GM19455 (cell line): ENCODE results near the gene MEGF8.

Source experiments
- ATAC-seq: cut with Tn5 transposase; IDR thresholded peaks from one replicate; pipeline ENCODE4 v1.9.1; 2021; ENCODE audit not compliant: unreplicated experiment

MEGF8 gene

DNA sequence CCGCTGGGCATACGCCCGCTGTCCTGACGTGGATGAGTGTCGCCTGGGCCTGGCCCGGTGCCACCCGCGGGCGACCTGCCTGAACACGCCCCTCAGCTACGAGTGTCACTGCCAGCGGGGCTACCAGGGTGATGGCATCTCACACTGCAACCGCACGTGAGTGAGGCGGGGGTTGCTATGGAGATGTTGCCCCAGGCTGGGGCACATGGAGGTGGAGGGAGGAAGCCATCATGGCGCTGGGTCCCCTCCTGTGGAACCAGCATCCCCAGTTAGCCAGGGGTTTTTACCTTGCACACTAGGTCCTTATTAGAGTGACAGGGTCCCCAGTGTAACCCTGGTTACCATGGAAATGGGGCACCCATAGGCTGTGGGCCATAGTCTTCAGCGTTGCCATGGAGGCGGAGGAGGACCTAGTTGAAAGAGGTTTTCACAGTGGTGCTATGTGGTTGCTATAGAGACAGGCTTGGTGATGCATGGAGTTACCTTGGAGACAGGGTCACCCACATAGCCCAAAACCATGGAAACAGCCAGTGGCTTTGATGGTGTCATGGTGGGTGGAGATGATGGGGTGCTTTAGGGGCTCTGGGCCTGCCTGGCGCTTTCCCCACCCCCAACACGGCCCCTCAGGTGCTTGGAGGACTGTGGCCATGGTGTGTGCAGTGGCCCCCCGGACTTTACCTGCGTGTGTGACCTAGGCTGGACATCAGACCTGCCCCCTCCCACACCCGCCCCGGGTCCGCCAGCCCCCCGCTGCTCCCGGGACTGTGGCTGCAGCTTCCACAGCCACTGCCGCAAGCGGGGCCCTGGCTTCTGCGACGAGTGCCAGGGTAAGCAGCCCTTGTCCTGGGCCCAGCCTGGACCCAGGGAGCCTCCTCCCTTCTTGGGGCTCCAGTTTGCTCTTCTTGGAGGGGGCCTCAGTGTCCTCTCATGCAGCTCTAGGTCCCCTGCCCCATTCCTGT lies 27.1 kb downstream of the MEGF8 start:
- ATAC-seq: no peak

DNA sequence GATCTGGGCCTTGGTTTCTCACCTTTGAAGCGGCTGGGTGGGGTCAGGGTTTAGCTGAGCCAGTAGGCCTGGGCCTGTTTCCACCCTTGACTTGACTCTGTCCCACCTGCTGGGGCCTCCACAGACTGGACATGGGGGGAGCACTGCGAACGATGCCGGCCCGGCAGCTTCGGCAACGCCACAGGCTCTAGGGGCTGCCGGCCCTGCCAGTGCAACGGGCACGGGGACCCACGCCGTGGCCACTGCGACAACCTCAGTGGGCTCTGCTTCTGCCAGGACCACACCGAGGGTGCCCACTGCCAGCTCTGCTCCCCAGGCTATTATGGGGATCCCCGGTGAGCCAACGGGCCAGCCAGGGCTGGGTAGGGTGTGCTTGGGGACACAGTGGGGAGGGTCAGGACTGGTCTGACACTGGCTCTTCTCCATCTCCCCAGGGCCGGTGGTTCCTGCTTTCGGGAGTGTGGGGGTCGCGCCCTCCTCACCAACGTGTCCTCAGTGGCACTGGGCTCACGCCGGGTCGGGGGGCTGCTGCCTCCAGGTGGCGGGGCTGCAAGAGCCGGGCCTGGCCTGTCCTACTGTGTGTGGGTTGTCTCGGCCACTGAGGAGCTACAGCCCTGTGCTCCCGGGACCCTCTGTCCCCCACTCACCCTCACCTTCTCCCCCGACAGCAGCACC lies 28.0 kb downstream of the MEGF8 start:
- no peak for ATAC-seq

DNA sequence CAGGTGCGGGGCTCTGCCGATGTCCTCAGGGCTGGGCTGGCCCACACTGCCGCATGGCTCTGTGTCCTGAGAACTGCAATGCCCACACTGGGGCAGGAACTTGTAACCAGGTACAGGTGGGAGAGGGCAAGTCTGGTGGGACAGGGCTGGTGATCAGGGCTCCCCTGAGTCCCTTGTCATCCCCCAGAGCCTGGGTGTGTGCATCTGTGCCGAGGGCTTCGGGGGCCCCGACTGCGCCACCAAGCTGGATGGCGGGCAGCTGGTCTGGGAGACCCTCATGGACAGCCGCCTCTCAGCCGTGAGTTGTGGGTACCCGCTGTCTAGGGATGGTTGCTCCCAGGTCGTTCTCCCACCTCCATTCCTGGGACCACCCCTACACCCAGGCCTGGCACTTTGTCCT lies 30.5 kb downstream of the MEGF8 start:
- ATAC-seq: no peak

DNA sequence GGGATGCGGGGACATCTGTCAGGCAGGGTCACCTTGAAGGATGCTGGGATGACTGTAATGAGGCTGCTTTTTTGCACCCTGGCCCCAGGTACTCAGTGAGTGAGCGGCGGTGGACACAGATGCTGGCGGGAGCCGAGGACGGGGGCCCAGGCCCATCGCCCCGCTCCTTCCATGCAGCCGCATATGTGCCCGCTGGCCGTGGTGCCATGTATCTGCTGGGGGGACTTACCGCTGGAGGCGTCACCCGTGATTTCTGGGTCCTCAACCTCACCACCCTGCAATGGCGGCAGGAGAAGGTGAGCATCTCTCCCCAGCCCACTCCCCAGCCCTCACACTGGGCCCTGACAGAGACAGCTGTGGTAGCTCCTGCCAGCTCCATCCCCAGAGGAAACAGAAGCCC lies 31.3 kb downstream of the MEGF8 start:
- ATAC-seq: no peak

DNA sequence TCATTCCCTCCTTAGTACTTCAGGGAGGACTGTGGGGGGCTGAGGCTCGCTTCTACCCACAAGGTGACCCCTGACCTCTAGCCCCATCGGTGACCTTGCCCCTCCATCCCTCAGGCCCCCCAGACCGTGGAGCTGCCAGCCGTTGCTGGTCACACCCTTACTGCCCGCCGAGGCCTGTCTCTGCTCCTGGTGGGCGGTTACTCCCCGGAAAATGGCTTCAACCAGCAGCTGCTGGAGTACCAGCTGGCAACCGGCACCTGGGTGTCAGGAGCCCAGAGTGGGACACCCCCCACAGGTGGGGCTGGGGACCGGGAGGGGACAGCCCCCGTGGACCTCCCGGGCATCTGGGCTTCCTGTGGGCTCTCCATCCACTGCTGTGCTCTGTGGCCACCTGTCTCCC lies 31.9 kb downstream of the MEGF8 start:
- ATAC-seq: no peak

DNA sequence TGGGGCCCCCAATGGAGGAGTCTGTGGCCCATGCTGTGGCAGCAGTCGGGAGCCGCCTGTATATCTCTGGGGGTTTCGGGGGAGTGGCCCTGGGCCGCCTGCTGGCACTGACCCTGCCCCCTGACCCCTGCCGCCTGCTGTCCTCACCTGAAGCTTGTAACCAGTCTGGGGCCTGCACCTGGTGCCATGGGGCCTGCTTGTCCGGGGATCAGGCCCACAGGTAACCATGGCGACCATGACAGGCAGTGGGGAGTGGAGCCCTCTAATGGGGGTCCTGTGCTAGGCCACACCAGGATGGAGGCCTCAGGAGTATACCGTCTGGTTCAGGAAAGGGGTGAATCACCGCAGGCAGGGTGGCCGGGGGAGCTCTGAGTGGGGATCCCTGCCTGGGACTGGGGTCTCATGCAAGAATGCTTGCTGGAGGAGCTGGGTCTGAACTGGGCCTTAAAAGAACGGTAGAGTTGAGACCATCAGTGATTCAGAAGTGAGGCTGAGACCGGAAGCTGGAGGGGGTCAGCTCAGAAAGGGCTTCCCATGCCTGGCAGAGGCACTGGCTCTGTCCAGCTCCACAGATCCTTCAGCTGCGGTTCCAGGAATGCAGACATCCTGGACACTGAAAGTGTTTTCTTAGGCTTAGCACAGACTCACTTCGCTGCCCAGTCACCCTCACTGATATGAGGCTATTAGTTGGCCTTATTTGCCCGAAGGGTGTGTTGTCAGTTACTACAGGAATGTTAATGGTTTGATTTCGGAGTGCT lies 35.5 kb downstream of the MEGF8 start:
- no peak for ATAC-seq

DNA sequence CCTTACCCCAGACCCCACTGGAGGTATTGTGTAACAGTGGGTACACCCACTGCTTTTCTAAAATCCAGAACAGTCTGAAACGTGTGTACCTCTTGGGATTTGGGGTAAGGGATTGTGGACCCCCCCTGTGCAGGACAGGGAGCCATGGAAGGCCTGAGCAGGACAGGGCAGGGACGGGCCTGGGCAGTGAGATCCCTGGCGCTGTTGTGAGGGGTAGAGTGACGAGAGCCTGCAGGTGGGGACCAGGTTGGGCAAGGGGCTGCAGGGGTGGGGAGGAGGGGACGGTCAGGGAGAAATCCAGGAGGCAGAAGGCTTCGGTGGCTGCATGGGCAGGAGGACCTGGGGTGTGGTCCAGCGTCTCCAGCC lies 36.1 kb downstream of the MEGF8 start:
- no peak for ATAC-seq

DNA sequence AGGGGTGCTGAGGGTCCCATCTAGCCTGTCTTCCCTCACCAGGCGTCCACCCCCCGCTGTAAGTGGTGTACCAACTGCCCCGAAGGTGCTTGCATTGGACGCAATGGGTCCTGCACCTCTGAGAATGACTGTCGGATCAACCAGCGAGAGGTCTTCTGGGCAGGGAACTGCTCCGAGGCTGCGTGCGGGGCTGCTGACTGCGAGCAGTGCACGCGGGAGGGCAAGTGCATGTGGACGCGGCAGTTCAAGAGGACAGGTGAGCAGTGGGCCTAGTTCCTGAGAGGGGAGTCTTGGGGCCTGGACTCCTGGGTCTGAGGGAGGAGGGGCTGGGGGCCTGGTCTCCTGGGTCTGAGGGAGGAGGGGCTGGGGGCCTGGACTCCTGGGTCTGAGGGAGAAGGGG lies 36.9 kb downstream of the MEGF8 start:
- no peak for ATAC-seq

DNA sequence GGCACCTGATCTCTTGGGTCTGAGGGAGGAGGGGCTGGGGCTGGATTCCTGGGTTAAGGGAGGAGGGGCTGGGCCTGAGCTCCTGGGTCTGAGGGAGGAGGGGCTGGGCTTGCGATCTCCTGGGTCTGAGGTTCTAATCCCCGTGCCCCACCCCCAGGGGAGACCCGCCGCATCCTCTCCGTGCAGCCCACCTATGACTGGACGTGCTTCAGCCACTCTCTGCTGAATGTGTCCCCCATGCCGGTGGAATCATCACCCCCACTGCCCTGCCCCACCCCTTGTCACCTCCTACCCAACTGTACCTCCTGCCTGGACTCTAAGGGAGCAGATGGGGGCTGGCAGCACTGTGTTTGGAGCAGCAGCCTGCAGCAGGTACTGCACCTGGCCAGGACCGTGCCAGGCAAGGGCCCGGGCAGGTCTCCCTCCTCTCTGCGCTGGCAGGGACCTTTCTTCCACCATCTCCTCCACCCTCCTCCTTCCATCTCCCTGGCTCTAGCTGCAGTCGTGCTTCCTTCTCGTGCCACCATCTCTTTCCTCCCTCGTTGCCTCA lies 37.5 kb downstream of the MEGF8 start:
- ATAC-seq: no peak

DNA sequence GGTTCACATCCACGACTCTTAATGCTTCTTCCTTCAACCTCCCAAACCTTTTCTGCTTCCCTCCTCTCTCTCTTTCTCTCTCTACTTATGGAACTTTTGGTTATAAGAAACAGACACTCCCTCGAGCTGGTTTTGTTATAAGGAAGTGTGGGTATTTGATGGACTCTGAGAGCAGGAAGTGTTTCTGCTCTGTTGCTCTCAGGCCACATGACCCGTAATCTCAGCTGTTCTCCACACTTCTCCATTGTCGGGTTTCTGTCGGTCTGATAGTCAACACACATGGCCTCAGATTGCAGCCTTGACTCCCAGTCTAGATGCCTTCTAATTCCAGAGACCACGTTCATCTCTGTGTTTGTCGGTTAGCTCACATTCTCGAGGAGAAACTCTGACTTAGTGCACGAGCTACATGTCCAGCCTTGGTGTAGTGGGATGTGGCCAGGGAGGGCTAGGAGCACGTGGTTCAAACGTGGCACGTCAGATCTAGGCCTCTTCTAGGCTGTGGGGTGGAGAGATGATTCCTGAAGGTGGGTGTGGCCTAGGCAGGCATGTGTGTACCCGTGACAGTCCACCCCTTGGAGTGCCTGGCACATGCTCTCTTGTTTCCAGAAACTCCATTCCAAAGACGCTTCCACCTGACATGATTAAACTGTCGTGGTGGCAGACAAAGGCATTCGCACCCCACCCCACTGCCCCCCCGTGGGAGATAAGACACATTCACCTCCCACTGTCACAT lies 38.3 kb downstream of the MEGF8 start:
- ATAC-seq: no peak

DNA sequence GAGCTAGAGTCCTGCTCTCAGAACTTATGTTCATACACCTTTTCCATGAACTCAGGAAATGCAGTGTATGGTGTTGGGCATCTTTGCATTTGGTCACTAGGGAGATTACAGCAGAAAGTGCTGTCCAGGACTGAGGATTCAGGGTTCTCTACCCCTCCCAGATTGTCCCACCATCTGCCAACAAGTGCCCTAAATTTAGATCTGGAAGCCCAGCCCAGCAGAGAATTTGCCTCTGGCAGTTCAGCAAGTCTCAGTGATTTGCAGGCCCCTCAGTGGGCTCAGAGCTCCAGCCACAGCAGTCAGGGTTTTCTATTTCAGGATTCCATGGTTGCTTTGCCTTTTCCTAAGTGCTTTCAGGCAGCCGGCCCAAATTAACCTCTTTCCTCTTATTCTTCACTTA lies 41.2 kb downstream of the MEGF8 start:
- no peak for ATAC-seq

DNA sequence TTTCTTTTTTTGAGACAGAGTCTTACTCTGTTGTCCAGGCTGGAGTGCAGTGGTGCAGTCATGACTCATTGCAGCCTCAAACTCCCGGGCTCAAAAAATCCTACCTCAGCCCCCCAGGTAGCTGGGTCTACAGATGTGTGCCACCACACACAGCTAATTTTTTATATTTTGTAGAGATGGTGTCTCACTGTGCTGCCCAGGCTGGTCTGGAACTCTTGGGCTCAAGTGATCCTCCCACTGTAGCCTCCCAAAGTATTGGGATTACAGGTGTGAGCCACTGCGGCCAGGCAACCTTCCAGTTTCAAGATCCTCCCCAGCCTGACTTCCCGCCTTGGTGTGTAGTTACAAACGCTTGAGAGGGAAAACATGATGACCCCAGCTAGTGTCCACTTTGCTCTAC lies 42.5 kb downstream of the MEGF8 start:
- no peak for ATAC-seq

DNA sequence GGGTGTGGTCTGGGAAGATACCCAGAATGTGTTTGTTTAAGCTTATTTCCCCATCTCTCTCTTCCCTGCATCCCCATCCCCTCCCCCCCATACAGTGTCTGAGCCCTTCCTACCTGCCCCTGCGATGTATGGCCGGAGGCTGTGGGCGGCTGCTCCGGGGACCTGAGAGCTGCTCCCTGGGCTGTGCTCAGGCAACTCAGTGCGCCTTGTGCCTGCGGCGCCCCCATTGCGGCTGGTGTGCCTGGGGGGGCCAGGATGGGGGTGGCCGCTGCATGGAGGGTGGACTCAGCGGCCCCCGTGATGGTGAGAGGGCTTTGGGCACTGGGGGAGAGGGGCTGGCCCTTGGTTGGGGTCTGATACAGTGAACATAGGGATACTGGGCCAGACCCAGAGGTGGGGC lies 42.9 kb downstream of the MEGF8 start:
- no peak for ATAC-seq

DNA sequence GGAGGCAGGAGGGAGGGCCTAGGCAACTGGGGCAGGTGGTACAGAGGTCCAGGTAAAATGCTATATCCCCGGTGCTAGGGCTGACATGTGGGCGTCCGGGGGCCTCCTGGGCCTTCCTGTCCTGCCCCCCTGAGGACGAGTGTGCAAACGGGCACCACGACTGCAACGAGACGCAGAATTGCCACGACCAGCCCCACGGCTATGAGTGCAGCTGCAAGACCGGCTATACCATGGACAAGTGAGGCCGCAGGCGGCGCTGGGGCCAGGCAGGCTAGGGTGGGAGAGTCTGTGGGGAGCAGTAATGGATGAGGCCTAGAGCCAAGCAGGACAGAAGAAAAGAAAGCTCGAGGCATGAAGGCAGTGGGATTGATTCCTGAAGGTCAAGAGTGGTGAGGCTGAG lies 43.3 kb downstream of the MEGF8 start:
- no peak for ATAC-seq

DNA sequence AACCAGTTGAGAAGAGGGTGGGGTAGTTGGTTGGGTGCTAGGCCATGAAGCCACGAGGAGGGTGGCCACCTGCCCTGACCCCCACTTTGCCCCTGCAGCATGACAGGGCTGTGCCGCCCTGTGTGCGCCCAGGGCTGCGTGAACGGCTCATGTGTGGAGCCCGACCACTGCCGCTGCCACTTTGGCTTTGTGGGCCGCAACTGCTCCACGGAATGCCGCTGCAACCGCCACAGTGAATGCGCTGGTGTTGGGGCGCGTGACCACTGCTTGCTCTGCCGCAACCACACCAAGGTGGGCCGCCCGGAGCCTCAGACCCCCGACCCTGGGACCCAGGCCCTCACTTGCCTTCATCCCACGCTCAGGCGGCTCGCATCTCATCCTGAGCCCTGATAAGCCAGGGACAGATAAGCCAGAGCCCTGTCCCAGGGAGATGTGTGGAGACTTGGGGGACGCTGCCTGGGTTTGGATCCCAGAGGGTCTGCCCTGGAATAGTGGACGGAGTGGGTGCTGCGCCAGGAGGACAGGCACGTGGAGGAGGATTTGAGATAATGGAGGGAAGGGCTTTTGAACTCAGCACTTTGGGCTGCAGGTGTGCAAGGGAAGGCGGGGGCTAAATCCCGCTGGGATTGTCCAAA lies 44.1 kb downstream of the MEGF8 start:
- no peak for ATAC-seq

DNA sequence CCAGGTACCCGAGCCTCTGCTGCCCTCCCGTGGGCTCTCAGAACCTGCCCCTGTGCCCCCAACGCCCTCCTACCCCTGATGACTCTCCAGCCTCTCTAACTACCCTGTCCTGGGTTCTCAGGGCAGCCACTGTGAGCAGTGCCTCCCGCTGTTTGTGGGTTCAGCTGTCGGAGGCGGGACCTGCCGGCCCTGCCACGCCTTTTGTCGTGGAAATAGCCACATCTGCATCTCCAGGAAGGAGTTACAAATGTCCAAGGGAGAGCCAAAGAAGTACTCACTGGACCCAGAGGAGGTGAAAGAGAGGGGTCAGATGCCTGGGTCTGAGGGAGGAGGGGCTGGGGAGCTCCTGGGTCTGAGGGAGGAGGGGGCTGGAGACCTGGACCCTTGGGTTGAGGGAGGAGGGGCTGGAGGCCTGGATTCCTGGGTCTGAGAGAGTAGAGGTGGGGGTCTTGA lies 44.7 kb downstream of the MEGF8 start:
- no peak for ATAC-seq

DNA sequence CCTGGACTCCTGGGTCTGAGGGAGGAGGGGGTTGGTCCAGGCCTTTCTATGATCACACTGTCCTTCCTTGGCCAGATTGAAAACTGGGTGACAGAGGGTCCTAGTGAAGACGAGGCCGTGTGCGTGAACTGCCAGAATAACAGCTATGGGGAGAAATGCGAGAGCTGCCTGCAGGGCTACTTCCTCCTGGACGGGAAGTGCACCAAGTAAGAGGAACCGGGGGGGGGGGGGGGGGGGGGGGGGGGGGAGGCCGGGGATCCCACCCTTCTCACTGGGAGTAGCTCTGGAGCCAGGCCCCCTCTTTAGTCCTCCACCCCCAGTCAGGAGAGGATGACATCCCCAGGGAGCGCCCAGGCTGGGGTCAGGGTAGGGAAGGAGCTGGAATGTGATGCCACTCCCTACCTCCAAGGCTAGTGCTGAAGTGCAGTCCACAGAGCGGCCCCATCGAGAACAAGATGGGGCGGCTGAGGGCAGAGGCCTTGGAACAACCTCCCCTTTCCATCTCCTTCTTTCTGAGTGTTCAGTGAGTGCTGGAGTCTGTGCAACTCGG lies 45.3 kb downstream of the MEGF8 start:
- no peak for ATAC-seq

DNA sequence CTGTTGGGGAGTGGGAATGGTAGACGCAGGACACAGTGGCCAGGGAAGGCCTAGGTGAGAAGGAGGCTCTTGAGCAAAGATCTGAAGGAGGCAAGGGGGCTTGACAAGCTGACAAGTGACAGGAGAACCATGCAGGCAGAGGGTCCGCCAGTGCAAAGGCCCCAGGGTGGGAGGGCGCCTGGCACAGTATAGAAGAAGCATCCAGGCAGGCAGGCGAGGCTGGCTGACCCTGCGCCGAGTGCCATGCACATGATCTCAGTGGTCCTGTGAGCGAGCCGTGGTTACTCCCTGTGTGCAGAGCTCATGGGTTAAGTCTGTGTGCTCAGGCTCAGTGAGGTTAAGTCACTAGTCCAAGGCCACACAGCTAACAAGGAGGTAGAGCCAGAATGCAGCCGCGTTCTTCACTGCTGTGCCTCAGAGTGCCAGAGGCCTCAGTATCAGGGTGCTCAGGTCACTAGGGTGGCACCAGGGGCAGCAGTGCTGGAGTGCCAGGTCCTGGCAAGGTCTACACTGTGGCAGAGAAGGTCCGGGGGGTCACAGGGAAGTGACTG lies 49.5 kb downstream of the MEGF8 start:
- no peak for ATAC-seq

DNA sequence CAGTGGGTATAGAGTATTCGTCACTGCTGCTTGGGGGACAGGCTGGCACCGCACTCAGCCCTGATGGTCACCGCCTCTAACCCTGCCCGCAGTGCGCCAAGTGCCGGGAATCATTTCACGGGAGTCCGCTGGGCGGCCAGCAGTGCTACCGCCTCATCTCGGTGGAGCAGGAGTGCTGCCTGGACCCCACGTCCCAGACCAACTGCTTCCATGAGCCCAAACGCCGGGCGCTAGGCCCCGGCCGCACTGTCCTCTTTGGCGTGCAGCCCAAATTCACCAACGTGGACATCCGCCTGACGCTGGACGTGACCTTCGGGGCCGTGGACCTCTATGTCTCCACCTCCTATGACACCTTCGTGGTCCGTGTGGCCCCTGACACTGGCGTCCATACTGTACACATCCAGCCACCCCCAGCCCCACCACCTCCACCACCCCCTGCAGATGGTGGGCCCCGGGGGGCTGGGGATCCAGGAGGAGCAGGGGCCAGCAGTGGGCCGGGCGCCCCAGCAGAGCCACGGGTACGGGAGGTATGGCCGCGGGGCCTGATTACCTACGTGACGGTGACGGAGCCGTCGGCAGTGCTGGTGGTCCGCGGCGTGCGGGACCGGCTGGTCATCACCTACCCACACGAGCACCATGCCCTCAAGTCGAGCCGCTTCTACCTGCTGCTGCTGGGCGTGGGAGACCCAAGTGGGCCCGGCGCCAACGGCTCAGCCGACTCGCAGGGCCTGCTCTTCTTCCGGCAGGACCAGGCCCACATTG lies 50.2 kb downstream of the MEGF8 start:
- no peak for ATAC-seq
